ENCODE results near the gene LRP1B. TPM values are rescaled to one million over a fixed set of nuclear protein-coding genes. Genes with fewer than 3 reads are reported as not detected.

LRP1B gene
- total RNA-seq, 1 donor from 2014 or later: 0.54 TPM

- H3K27ac Mint-ChIP-seq (ENCODE audit: unreplicated experiment): no peak overlapping the region
These were observed 1738.0 kb downstream of the LRP1B start for GRCh38 chr2:140392824-140393223.

DNA sequence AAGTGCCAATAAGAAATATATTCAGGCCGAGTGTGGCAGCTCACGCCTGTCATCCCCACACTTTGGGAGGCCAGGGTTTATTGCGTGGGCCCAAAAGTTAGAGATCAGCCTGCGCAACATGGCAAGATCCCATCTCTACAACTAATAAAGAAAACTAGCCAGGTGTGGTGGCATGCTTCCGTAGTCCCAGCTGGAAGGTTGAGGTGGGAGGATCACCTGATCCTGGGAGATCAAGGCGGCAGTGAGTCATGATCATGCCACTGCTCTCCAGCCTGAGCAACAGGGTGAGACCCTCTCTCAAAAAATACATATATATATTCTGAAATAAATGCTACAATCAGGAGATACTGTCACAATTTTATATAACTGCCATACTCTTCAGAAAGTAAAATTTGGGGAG, 1745.9 kb downstream of the LRP1B start:
- DNase-seq (ENCODE audit: low read depth, low spot score): no peak
- no peaks in the 10 kb centered on the region for H3K9me3 Mint-ChIP-seq
- no peaks in the 10 kb centered on the region for H3K4me1 Mint-ChIP-seq
- TF ChIP-seq CTCF (conservative IDR thresholded peaks at IDR 0.05): no peak
- no peak overlapping the region for H3K4me3 Mint-ChIP-seq
- no peaks in the 10 kb centered on the region for H3K36me3 Mint-ChIP-seq (ENCODE audit: low read depth)
- no peak overlapping the region for H3K27ac Mint-ChIP-seq (ENCODE audit: unreplicated experiment)
- H3K27me3 Mint-ChIP-seq (ENCODE audit: low read depth): no peaks in the 10 kb centered on the region

More at GRCh38 chr2:140392824-140393223, 1738.0 kb downstream of the LRP1B start:
- Mint-ChIP-seq H3K9me3 (no peaks in the 10 kb centered on the region), H3K36me3 (ENCODE audit: low read depth) (no peaks in the 10 kb centered on the region), H3K27me3 (ENCODE audit: low read depth) (no peaks in the 10 kb centered on the region), H3K4me1 (no peaks in the 10 kb centered on the region), H3K4me3 (no peak overlapping the region)
- no peak for TF ChIP-seq CTCF (conservative IDR thresholded peaks at IDR 0.05)
- no peak for DNase-seq (ENCODE audit: low read depth, low spot score)

DNA sequence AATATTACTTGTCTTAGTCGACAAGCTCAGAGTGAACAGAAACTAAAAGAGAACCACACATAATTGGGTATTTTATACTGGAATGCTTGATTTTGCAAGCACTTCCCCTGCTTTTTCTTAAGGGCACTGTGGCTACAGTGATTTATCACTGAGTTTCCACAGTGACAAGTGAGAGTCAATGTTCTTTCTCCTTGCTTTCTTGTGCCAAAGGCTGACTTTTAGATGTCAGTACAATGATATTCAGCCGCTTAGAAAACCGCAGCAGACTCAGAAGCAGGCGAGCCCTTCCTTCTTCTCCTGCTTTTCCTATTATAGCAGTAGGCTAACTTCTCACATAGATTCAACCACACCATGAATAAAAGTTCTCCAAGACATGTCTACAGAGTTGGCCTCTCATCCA, 1747.0 kb downstream of the LRP1B start:
- no peaks in the 10 kb centered on the region for H3K9me3 Mint-ChIP-seq
- no peak overlapping the region for H3K4me3 Mint-ChIP-seq
- no peak for TF ChIP-seq CTCF (conservative IDR thresholded peaks at IDR 0.05)
- no peaks in the 10 kb centered on the region for H3K36me3 Mint-ChIP-seq (ENCODE audit: low read depth)
- H3K27ac Mint-ChIP-seq (ENCODE audit: unreplicated experiment): no peak overlapping the region
- peaks cover 3% of the 10 kb centered on the region for H3K27me3 Mint-ChIP-seq (ENCODE audit: low read depth)
- no peaks in the 10 kb centered on the region for H3K4me1 Mint-ChIP-seq
- DNase-seq (ENCODE audit: low read depth, low spot score): no peak

GRCh38 chr2:140376686-140377085, 1754.1 kb downstream of the LRP1B start:
- Mint-ChIP-seq H3K9me3 (no peaks in the 10 kb centered on the region), H3K4me1 (peaks cover 9% of the 10 kb centered on the region), H3K36me3 (ENCODE audit: low read depth) (no peaks in the 10 kb centered on the region), H3K27ac (ENCODE audit: unreplicated experiment) (no peak overlapping the region), H3K4me3 (no peak overlapping the region), H3K27me3 (ENCODE audit: low read depth) (peaks cover 34% of the 10 kb centered on the region)
- DNase-seq (ENCODE audit: low read depth, low spot score): no peak
- TF ChIP-seq CTCF (conservative IDR thresholded peaks at IDR 0.05): no peak

- no peaks in the 10 kb centered on the region for H3K36me3 Mint-ChIP-seq (ENCODE audit: low read depth)
- peaks cover 7% of the 10 kb centered on the region for H3K27me3 Mint-ChIP-seq (ENCODE audit: low read depth)
- H3K27ac Mint-ChIP-seq (ENCODE audit: unreplicated experiment): no peak overlapping the region
- no peak overlapping the region for H3K4me3 Mint-ChIP-seq
- no peaks in the 10 kb centered on the region for H3K9me3 Mint-ChIP-seq
- DNase-seq (ENCODE audit: low read depth, low spot score): no peak
- no peaks in the 10 kb centered on the region for H3K4me1 Mint-ChIP-seq
- no peak for TF ChIP-seq CTCF (conservative IDR thresholded peaks at IDR 0.05)
These were observed 1767.7 kb downstream of the LRP1B start for GRCh38 chr2:140363131-140363530.

DNA sequence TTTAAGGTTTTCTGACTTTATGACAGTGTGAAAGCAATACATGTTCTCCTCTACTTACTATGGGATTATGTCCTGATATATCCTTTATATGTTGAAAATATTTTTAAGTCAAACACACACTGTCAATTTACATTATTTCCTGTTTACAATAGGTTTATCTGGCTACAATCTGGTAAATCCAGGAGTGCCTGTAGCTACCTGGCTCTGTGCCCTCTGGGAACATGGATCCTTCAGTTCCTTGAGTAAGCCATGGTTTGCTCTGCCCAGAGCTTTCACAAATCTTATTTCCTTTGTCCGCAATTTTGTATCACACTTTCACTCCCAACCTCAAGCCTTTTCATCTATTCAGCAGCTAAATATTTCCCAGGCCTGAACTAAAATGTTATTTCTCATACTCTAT, 1768.5 kb downstream of the LRP1B start:
- TF ChIP-seq CTCF (conservative IDR thresholded peaks at IDR 0.05): no peak
- H3K4me3 Mint-ChIP-seq: no peak overlapping the region
- H3K27ac Mint-ChIP-seq (ENCODE audit: unreplicated experiment): no peak overlapping the region
- no peaks in the 10 kb centered on the region for H3K36me3 Mint-ChIP-seq (ENCODE audit: low read depth)
- H3K4me1 Mint-ChIP-seq: no peaks in the 10 kb centered on the region
- peaks cover 7% of the 10 kb centered on the region for H3K27me3 Mint-ChIP-seq (ENCODE audit: low read depth)
- no peak for DNase-seq (ENCODE audit: low read depth, low spot score)
- H3K9me3 Mint-ChIP-seq: no peaks in the 10 kb centered on the region

Measured in neural crest cell (in vitro differentiated cells).